K562 (cell line): ENCODE data around the gene ZNF672. TPM values are rescaled to one million over a fixed set of nuclear protein-coding genes. Genes with fewer than 3 reads are reported as not detected.

Experiments used
- BDP1 ChIP-seq: IDR thresholded peaks from 3 replicates; pipeline ENCODE4 v1.6.1; 2011; ENCODE audit not compliant: insufficient read length, insufficient read depth
- BRF1 ChIP-seq: IDR thresholded peaks from 3 replicates; pipeline ENCODE4 v1.6.1; 2011; ENCODE audit warnings: borderline replicate concordance, mild to moderate bottlenecking; ENCODE audit not compliant: insufficient read length; ENCODE audit errors: extremely low read depth
- CREB3L1 ChIP-seq: fragments of 450-650 bp; IDR thresholded peaks from 2 replicates; pipeline ENCODE4 v1.6.1; 2014; ENCODE audit warnings: low read depth, mild to moderate bottlenecking, moderate library complexity, borderline replicate concordance
- MAFG ChIP-seq: fragments of 450-650 bp; conservative IDR thresholded peaks from 2 replicates; pipeline ENCODE4 v1.6.1; 2016; ENCODE audit warnings: missing genetic modification characterization, missing compliant biosample characterization
- MTF1 ChIP-seq: fragments of 250-450 bp; sonication (Bioruptor Pico); IDR thresholded peaks from 2 replicates; pipeline ENCODE4 v1.9.0; 2021; ENCODE audit warnings: moderate library complexity, mild to moderate bottlenecking, inconsistent platforms, borderline replicate concordance
- NFRKB ChIP-seq: fragments of 450-650 bp; IDR thresholded peaks from 2 replicates; pipeline ENCODE4 v1.6.1; 2016; ENCODE audit warnings: low read depth
- THRAP3 ChIP-seq: fragments of 450-650 bp; IDR thresholded peaks from 2 replicates; pipeline ENCODE4 v1.6.1; 2016; ENCODE audit warnings: mild to moderate bottlenecking, inconsistent platforms, borderline replicate concordance
- ZNF407 ChIP-seq: fragments of 450-650 bp; IDR thresholded peaks from 2 replicates; pipeline ENCODE4 v1.6.1; 2016; ENCODE audit warnings: low read depth
- polyA plus RNA-seq, 8 experiments: library from polyadenylated mRNA; depleted of rRNA in 4 of 8; stranded (reverse) in 5 of 8; unstranded in 3 of 8; fragments of >200 nt; fragmentation: Nextera tagmentation in 2 of 8; fragmentation: Illumina TruSeq in 1 of 8; extraction: Ambion mirVana in 2 of 8; extraction: Trizol in 1 of 8; gene quantifications; 2 replicates each; pipeline versions ENCODE4 v1.2.1 to v1.2.3, GENCODE V29; 2011 to 2014; ENCODE audit warnings: inconsistent platforms in 1 of 8, missing spikeins in 1 of 8
- total RNA-seq, 7 experiments: library from RNA; depleted of rRNA in 6 of 7; stranded (reverse); fragments of >200 nt in 6 of 7; fragmentation: Illumina TruSeq in 2 of 7; extraction: Trizol in 2 of 7; gene quantifications; 2 replicates each; pipeline versions ENCODE4 v1.2.1 to v1.2.3, GENCODE V29; 2011 to 2021; ENCODE audit warnings: low replicate concordance in 1 of 7
- TF ChIP-seq, protein P1 (sequence below): sonication (generic); formaldehyde crosslinking; IDR thresholded peaks from 2 replicates; pipeline ENCODE4 v1.8.0; 2022; ENCODE audit warnings: mild to moderate bottlenecking, missing genetic modification reagents

Gene ZNF672
- total and polyA plus RNA-seq, 9 of the 15 experiments (the other 6 are each of a cell fraction or from before 2014, with no cell fraction given), result 1.9 to 57.9 (median 24.1) TPM

GRCh38 chr1:248873409-248873992 is 35.5 kb downstream of the ZNF672 start (continued):
- TF ChIP-seq, protein P1, sequence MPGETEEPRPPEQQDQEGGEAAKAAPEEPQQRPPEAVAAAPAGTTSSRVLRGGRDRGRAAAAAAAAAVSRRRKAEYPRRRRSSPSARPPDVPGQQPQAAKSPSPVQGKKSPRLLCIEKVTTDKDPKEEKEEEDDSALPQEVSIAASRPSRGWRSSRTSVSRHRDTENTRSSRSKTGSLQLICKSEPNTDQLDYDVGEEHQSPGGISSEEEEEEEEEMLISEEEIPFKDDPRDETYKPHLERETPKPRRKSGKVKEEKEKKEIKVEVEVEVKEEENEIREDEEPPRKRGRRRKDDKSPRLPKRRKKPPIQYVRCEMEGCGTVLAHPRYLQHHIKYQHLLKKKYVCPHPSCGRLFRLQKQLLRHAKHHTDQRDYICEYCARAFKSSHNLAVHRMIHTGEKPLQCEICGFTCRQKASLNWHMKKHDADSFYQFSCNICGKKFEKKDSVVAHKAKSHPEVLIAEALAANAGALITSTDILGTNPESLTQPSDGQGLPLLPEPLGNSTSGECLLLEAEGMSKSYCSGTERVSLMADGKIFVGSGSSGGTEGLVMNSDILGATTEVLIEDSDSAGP (CRISPR knock-in tag), result peak; percentile 44; the same call in 1 of the 2 replicates
- TF ChIP-seq NFRKB, result peak; percentile 45
- peak; percentile 73 for TF ChIP-seq ZNF407
- TF ChIP-seq THRAP3, result no peak
- TF ChIP-seq CREB3L1, result peak; percentile 73; the same call in 1 of the 2 replicates
- TF ChIP-seq BRF1, result peak; percentile 88
- TF ChIP-seq BDP1, result peak; percentile 94
- TF ChIP-seq MAFG (tag), result no peak
- TF ChIP-seq MTF1 (CRISPR knock-in tag), result no peak
